GM18498 (cell line): ENCODE data around the gene PLA2G4F.

Experiments
- ATAC-seq: cut with Tn5 transposase; IDR thresholded peaks from one replicate; pipeline ENCODE4 v1.9.1; 2021; ENCODE audit warnings: mild to moderate bottlenecking, moderate library complexity; ENCODE audit not compliant: unreplicated experiment

Gene PLA2G4F

GRCh38 chr15:42163947-42164550, 7.6 kb upstream of the PLA2G4F start:
- no peak for ATAC-seq

- no peak for ATAC-seq
These were observed 6.9 kb upstream of the PLA2G4F start for GRCh38 chr15:42163291-42163690.

- ATAC-seq, result no peak
These were observed 3.7 kb upstream of the PLA2G4F start for GRCh38 chr15:42160136-42160535.

GRCh38 chr15:42159381-42160015, 3.1 kb upstream of the PLA2G4F start:
- no peak for ATAC-seq

- ATAC-seq, result no peak
These were observed 2.5 kb upstream of the PLA2G4F start for GRCh38 chr15:42158941-42159340.

GRCh38 chr15:42157981-42158765, 1.7 kb upstream of the PLA2G4F start:
- no peak for ATAC-seq

- no peak for ATAC-seq
These were observed 945 bp upstream of the PLA2G4F start for GRCh38 chr15:42157381-42157780.

- no peak for ATAC-seq
These were observed 742 bp downstream of the PLA2G4F start for GRCh38 chr15:42155546-42156242.

GRCh38 chr15:42154956-42155355, 1.5 kb downstream of the PLA2G4F start:
- ATAC-seq, result no peak

- ATAC-seq, result no peak
These were observed 2.1 kb downstream of the PLA2G4F start for GRCh38 chr15:42154212-42154941.

- no peak for ATAC-seq
These were observed 2.6 kb downstream of the PLA2G4F start for GRCh38 chr15:42153874-42154211.

GRCh38 chr15:42152921-42153698, 3.3 kb downstream of the PLA2G4F start:
- ATAC-seq, result no peak

GRCh38 chr15:42152196-42152920, 4.1 kb downstream of the PLA2G4F start:
- no peak for ATAC-seq

GRCh38 chr15:42151736-42152135, 4.7 kb downstream of the PLA2G4F start:
- ATAC-seq, result no peak

GRCh38 chr15:42151141-42151561, 5.3 kb downstream of the PLA2G4F start:
- no peak for ATAC-seq

GRCh38 chr15:42150219-42150970, 6.0 kb downstream of the PLA2G4F start:
- ATAC-seq, result no peak

GRCh38 chr15:42149493-42150218, 6.8 kb downstream of the PLA2G4F start:
- ATAC-seq, result no peak
